Stimulated activated CD8-positive, alpha-beta memory T cell treated with anti-CD3 and anti-CD28 coated beads, Interleukin-4, amount 100 ng/mL, for 1 hour (primary cell): ENCODE data around the gene MYL7.

ENCODE experiments used
- DNase-seq, 2 donors: peaks; one replicate each; pipeline ENCODE4 v3.0.0-alpha.2; 2020; ENCODE audit warnings: low read depth in 2 of 2, low spot score in 1 of 2

MYL7 gene

GRCh38 chr7:44150966-44151941 is 10.1 kb upstream of the MYL7 start:
- DNase-seq = no peak

GRCh38 chr7:44150466-44150832 is 9.3 kb upstream of the MYL7 start:
- no peak for DNase-seq

DNA sequence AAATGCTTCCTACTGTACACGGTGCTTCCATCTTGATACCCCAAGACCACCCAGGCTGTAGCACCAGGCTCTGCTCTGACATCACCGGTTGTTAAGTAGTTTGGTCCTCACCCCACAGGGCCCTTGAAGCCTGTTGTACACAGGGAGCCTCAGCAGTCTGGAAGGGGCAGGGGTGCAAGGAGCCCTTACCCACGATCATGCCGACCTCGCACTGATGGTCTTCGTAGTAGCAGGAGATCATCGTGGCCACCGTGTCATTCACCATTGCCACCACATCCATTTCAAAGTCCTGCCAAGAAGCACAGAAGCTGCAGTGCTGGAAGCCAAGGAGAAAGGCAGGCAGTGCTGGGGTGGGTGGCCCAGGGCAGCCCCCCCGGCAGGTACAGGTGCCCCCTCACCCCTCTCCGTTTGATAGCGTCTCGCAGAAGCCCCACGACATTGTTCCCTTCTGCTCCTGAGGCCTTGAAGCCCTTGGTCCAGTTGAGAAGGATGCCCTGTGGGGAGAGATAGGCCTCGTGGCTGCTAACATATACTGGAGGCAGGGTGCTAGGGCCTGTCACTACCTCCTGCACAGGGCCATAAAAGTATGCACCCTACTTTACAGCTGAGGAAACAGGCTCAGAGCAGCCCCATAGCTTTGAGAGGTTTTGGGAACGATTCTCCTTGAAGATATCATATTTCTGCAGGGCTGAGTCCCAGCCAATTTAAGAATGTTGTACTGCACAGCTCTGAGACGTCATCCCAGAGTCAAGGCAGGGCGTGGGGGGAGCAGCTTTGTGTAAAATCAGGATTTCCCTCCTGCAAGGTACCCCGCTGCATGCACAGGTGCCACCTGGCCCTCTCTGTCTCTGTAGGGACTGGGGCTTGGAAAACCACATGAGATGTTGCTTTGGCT is 8.7 kb upstream of the MYL7 start:
- no peak for DNase-seq

- DNase-seq = no peak
These were observed 7.9 kb upstream of the MYL7 start for GRCh38 chr7:44148961-44149536.

DNA sequence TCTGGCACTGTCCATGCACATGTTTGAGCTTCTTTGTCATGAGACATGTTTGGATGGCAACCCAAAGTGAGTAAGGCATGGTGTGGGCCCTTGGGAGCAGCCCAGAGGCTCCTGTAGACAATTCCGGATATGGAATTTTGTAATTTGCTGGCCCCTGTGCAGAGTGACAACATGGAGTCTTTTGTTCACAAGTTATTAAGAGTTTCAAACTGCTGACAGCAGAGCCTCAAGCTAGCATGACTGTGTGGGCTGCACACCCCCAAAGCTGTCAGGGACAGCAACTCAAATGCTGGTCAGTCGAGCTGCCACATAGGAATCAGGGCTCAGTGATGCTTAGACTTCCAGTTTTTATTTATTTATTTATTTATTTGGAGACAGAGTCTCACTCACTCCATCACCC is 7.0 kb upstream of the MYL7 start:
- no peak for DNase-seq

- DNase-seq = no peak
These were observed 6.2 kb upstream of the MYL7 start for GRCh38 chr7:44147026-44147991.

DNA sequence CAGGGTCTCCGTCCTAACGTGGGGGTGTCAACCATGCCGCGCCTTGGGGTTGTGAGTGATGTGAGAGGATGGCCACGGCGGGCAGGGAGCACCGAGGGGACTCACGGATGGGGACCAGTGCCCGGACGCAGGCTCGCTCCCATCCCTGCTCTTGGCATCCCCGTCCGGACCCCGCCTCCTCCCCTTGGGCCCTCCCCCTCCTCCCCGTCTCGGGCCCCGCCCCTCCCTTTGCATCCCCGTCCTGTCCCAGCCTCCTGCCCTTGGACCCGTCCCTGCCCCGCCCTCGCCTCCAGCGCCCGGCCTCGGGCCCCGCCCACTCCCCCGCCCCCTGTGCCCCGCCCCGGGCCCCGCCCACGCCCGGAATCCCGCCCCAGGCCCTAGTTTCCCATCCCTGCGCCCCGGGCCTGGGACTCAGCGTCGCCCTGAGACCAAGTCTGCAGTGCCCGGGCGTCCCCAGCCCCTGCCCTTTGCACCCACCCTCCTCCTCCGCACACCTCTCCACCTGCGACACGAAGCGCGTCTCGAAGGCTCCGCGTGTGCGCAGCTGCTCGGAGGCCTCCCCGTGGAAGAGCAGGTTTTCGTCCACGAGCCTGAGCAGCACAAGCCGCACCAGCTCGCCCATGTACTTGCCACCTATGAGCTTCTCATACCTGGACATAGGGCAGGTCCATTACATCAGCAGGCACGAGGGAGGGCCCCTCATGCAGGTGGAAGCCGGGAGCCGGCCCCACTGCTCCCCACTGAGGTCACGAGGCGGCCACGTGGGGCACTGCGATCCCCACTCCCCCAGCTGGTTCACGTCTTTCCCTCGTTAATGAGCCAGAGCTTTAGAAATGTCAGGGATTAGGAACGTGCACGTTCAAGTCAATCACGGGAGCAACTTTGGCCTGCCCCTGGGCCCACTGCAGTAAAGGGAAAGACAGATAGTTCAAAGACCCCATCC is 5.1 kb upstream of the MYL7 start:
- peak; percentile 20 to 29 for DNase-seq

DNA sequence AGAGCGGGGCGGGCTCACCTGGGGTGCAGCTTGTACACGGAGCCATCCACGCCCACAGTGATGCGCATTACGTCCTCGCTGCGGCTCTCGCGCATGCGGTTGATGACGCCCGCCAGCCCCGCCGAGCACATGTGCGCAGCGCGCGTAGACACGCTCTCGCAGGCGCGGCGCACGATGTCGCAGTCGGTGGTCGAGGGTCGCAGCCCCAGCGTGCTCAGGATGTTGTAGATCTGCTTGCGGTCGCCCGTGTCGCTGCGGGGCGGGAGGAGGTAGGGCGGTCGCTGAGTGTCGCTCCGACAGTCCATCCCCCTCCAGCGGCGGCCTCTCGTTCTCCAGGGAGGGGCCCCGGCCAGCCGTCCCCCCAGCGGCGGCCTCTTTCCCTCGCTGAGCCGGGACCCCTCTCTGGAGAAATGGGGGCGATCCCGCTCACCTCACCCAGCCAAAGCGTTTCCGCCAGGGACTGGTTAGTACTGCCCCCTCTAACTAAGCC is 4.4 kb upstream of the MYL7 start:
- peak in 1 of 2 donors; percentile 9 for DNase-seq

DNA sequence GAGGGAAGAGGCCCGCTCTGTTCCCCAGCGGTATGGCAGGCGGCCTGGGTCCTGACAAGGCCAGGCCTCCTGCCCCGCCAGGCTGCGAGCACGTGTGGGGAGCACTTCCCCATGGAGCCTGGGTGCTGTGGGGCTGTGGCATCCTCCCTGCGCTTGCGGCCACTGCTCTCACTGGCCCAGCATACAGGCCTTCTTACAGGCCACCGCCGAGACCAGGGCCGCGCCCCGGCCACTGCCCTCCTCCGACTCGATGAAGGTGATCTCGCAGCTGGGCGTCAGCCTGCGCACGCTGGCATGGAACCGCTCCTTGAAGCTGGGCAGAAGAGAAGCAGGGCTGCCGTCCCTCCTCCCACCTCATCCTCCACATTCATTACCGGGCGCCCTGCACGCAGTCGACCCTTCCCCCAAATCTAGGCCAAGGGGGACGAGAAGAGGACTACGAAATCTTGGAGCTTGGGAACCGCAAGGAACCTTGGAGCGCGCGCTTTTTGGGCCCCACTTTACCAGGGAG is 3.9 kb upstream of the MYL7 start:
- no peak for DNase-seq

- DNase-seq = no peak
These were observed 3.4 kb upstream of the MYL7 start for GRCh38 chr7:44144426-44144967.

DNA sequence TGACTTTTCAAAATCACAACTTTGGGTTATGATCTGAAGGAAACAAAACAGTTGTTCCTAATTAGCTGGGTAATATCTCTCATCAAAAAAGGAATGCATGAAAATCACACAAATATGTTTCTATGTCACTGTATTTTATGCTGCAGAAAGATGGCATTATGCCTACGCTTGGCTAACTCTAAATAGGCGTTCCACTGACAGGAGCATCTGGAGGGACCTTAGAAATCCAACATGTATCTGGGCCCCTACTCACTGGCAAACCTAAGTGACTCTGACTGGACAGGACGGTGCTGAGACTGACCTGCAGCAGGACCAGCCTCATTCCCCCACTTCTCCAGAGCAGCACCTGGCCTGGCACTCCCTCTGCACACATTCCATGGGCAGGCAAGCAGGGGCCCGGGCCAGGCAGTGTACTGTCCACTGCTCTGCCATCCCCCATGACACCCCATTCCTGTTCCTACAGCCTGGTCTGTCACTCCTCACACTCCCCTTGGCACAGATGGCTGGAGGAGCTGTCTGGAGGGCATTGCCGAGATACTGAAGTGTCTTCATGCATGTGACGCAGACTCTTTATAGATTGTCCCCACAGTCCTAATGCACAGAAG is 2.6 kb upstream of the MYL7 start:
- DNase-seq = no peak

GRCh38 chr7:44142028-44142427 is 896 bp upstream of the MYL7 start:
- no peak for DNase-seq

GRCh38 chr7:44140341-44140740 is 791 bp downstream of the MYL7 start:
- no peak for DNase-seq

DNA sequence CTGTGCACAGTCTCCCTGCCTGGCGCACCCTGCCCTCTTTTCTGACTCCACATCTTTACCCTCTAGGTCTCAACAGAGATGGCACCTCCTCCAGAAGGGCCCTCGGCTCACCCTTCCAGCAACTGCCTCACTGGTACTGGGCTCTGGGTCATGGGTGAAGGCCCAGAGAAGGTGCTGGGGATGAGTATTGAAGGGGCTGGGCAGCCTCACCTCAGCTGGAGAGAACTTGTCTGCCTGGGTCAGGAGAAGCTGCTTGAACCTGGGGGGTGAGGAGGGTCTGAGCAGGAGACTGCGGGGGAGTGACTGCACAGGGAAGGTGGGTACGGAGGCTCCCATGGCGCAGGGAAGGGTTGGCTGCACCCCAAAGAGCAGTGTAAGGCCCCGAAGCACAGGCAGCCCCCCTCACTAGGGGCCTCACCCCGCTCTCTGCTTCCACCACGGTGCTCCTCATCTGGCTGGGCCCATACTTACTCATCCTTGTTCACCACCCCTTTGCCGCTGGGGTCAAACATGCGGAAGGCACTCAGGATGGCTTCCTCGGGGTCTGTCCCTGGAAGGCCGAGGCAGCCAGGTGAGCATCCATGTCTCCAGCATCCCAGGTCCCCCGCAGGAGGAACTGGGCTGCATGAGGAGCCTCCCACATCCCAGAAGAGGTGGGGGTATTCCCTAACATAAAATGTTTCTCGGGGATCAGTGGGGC is 1.7 kb downstream of the MYL7 start:
- DNase-seq = no peak

GRCh38 chr7:44138698-44139097 is 2.4 kb downstream of the MYL7 start:
- no peak for DNase-seq

DNA sequence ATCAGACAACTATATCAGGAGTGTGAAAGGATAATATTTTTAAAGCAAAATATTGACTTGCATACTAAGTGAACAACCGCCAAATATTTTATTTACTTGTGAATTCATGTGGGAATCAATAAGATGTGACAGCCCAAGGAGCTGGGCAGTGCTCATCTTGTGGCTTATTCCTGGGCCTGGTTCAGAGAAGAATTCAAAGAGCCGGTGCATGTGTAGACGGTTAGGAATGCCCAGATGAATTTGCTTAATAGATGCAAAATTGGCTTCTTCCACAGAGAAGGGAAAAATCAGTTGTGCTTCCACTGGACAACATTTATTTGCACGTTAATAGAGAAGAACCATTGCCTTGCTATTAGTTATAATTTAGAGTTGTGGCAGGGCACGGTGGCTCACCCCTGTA is 4.4 kb downstream of the MYL7 start:
- DNase-seq = no peak

DNA sequence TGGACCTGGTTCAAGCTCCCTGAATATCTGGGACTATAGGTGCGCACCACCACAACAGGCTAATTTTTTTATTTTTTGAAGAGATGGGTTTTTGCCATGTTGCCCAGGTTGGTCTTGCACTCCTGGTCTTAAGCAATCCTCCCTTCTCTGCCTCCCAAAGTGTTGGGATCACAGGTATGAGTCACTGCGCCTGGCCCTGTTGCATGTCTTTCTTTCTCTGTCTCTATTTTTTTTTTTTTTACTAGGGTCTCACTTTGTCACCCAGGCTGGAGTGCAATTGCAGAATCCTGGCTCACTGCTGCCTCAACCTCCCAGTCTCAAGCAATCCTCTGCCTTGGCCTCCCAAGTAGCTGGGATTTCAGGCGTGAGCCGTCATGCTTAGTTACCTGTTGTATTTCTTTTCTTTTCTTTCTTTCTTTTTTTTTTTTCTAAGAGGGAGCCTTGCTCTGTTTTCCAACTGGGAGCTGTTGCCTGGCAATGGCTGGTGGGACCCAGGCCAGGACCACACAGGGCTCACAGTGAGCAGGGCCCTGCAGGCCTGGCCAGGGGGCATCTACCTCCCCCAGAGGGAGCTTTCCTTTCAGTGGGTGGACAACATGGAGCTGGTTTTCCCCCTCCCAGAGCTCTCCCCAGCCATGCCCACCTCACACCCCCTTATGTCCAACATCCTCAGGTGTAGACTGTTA is 6.0 kb downstream of the MYL7 start:
- no peak for DNase-seq
